Activated CD4-positive, alpha-beta T cell treated with anti-CD3 and anti-CD28 coated beads, Interleukin-2, amount 10 ng/mL, durations not matched to agents 24 days and 14 days (primary cell): ENCODE data around the gene RNF111. TPM values are rescaled to one million over a fixed set of nuclear protein-coding genes. Genes with fewer than 3 reads are reported as not detected.

Experiments
- DNase-seq: peaks from one replicate; pipeline ENCODE4 v3.0.0; 2022
- H3K27ac Mint-ChIP-seq: one replicate; pipeline ENCODE4 v1.8.0; 2022; ENCODE audit warnings: mild to moderate bottlenecking, mixed read lengths
- H3K27me3 Mint-ChIP-seq: one replicate; pipeline ENCODE4 v1.8.0; 2022; ENCODE audit warnings: mixed read lengths
- H3K36me3 Mint-ChIP-seq: one replicate; pipeline ENCODE4 v1.8.0; 2022; ENCODE audit warnings: low read depth, mild to moderate bottlenecking, mixed read lengths
- H3K4me1 Mint-ChIP-seq: one replicate; pipeline ENCODE4 v1.8.0; 2021; ENCODE audit warnings: mixed read lengths
- H3K4me3 Mint-ChIP-seq: one replicate; pipeline ENCODE4 v1.8.0; 2022; ENCODE audit warnings: mild to moderate bottlenecking, moderate library complexity, mixed read lengths
- H3K9me3 Mint-ChIP-seq: one replicate; pipeline ENCODE4 v1.8.0; 2021; ENCODE audit warnings: mixed read lengths
- intact Hi-C: fragments of 100-400 bp; cut with micrococcal nuclease; formaldehyde crosslinking; loops from one replicate; pipeline ENCODE4 v1.15.1; 2023
- total RNA-seq: library from RNA; stranded (reverse); gene quantifications from 2 replicates; pipeline ENCODE4 v1.2.3, GENCODE V29; 2022

RNF111 gene
- total RNA-seq, 1 donor from 2014 or later, result 32.9 TPM

DNA sequence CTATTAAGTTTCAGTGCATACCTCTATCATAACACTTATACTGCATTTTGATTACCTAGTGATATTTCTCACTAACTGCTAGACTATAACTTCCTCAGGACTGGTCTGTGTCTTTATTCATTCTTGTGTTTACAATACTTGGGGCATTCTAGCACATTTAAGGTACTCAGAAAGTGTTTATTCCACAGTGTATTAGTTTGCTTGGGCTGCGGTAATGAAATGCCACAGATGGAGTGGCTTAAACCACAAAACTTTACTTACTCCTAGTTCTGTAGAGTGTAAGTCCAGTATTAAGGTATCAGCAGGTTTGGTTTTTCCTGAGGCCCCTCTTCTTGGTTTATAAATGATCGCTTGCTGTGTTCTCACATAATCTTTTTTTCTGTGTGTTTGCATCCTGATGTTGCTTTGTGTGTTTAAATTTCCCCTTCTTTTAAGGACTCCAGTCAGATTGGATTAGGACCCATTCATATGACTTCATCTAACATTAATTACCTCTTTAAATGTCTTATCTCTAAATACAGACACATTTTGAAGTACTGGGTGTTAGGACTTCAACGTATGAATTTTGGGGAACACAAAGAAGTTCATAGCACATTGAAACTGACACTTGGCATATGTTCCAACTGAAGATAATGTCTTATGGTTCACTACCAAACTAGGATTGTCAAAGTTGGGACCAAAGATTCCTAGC is 23.9 kb downstream of the RNF111 start:
- DNase-seq, result no peak
- H3K36me3 Mint-ChIP-seq, result peaks cover 27% of the 10 kb centered on the region
- peak overlapping the region; percentile 16 for H3K27ac Mint-ChIP-seq
- intact Hi-C loops, result no loop called here
- H3K9me3 Mint-ChIP-seq, result no peaks in the 10 kb centered on the region
- H3K4me1 Mint-ChIP-seq, result peaks cover 14% of the 10 kb centered on the region
- no peak overlapping the region for H3K4me3 Mint-ChIP-seq
- no peaks in the 10 kb centered on the region for H3K27me3 Mint-ChIP-seq

DNA sequence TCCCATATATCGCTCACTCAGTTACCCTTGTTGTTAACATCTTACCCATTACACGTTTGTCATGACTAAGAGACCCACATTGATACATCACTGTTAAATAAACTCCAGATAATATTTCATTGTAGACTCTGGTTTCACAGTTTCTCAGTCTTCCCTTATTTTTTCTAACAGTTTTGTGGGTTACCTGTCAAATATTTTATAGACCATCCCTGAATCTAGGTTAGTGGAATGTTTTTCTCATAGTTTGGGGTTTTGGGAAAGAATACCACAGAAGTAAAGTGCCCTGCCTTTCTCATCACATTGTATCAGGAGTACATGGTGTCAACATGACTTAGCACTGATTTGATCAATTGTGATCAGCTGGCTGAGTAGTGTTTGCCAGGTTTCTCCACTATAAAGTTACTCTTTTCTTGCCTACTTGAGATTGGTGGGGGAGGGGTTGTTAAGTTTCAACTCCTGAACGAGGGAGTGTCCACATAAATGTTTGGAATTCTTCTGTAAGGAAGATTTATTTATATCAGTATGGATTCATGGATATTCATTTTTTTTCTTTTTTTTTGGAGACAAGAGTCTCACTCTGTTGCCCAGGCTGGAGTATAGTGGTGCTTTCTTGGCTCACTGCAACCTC is 25.9 kb downstream of the RNF111 start:
- no peaks in the 10 kb centered on the region for H3K27me3 Mint-ChIP-seq
- no peaks in the 10 kb centered on the region for H3K9me3 Mint-ChIP-seq
- no peak overlapping the region for H3K27ac Mint-ChIP-seq

DNA sequence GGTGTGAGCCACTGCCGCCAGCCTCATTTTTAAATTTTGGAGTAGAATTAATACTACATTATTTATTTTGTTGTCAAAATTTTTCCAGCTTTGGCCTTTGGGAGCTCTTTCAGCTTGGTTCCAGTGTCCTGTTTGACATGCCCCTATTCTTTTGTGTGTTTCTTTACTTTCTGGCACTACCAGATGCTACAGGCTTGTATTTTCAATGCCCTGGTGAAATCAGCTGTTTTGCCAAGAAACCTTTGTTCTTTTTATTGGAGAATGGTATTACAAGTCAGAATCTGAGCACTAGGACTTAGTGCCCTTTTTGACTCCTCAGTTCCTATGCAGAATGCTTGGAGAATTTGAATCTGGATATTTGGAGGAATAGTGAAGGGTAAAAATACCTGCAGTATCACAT is 26.6 kb downstream of the RNF111 start:
- Mint-ChIP-seq H3K27ac (no peak overlapping the region), H3K4me1 (peaks cover 14% of the 10 kb centered on the region), H3K27me3 (no peaks in the 10 kb centered on the region), H3K36me3 (peaks cover 20% of the 10 kb centered on the region), H3K9me3 (no peaks in the 10 kb centered on the region), H3K4me3 (no peak overlapping the region)
- intact Hi-C loops, result no loop called here
- no peak for DNase-seq

More for the DNA sequence above, 25.9 kb downstream of the RNF111 start:
- peaks cover 14% of the 10 kb centered on the region for H3K4me1 Mint-ChIP-seq
- H3K4me3 Mint-ChIP-seq, result no peak overlapping the region
- intact Hi-C loops, result no loop called here
- peaks cover 20% of the 10 kb centered on the region for H3K36me3 Mint-ChIP-seq
- DNase-seq, result no peak

DNA sequence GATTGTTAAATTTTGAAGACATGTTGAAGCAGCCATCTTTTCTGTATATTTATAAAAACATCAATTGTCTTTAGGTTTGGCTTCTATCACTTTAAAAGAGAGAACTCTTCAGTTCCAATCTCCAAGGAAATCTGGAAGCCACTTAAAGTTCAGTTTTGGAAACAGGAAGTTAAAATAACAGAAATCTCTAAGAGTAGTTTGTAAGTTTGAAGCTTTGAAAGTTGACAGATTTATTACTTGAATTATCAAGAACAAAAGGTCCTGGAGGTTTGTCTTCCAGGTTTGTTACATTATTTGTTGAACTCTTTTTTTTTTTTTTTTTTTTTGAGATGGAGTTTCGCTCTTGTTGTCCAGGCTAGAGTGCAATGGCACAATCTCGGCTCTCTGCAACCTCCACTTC is 30.0 kb downstream of the RNF111 start:
- no peak for DNase-seq
- Mint-ChIP-seq H3K4me1 (peaks cover 7% of the 10 kb centered on the region), H3K27ac (no peak overlapping the region), H3K4me3 (no peak overlapping the region), H3K36me3 (peaks cover 14% of the 10 kb centered on the region), H3K27me3 (no peaks in the 10 kb centered on the region), H3K9me3 (no peaks in the 10 kb centered on the region)
- intact Hi-C loops, result no loop called here

DNA sequence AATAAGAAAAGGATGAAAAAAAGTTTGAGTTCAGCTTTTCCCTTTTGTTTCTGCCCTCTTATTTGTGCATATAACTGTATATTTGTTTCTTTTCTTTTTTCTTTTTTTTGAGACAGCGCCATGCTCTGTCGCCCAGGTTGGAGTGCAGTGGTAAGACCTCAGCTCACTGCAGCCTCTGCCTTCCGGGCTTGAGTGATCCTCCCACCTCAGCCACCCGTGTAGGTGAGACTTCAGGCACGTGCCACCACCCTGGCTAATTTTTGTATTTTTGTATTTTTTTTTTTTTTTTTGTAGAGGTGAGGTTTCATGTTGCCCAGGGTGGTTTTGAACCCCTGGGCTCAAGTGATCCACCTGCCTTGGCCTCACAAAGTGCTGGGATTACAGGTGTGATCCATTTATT is 31.4 kb downstream of the RNF111 start:
- intact Hi-C loops, result no loop called here
- Mint-ChIP-seq H3K4me3 (no peak overlapping the region), H3K36me3 (peaks cover 18% of the 10 kb centered on the region), H3K27ac (no peak overlapping the region), H3K4me1 (peaks cover 4% of the 10 kb centered on the region), H3K27me3 (no peaks in the 10 kb centered on the region), H3K9me3 (no peaks in the 10 kb centered on the region)
- no peak for DNase-seq

DNA sequence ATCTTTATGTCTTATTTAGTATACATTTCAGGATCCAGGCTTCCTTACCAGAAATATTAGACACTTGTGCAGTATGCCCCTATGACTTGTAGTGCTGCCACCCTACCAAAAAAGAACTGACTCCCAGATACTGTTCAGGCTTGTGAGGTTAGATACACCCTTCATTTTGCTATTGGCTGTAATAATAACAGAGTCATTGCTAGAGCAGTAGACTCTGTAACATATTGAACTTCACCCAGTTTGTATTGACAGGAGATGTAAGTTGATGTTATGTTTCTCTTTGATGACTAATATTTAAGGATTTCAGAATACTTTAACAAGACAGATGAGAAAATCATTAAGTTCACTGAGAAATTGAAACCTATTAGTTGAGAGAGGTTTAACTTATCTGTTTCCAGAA is 32.9 kb downstream of the RNF111 start:
- no peaks in the 10 kb centered on the region for H3K27me3 Mint-ChIP-seq
- DNase-seq, result no peak
- peaks cover 24% of the 10 kb centered on the region for H3K36me3 Mint-ChIP-seq
- no peak overlapping the region for H3K27ac Mint-ChIP-seq
- no peaks in the 10 kb centered on the region for H3K9me3 Mint-ChIP-seq
- intact Hi-C loops, result no loop called here
- no peak overlapping the region for H3K4me3 Mint-ChIP-seq
- peaks cover 4% of the 10 kb centered on the region for H3K4me1 Mint-ChIP-seq

DNA sequence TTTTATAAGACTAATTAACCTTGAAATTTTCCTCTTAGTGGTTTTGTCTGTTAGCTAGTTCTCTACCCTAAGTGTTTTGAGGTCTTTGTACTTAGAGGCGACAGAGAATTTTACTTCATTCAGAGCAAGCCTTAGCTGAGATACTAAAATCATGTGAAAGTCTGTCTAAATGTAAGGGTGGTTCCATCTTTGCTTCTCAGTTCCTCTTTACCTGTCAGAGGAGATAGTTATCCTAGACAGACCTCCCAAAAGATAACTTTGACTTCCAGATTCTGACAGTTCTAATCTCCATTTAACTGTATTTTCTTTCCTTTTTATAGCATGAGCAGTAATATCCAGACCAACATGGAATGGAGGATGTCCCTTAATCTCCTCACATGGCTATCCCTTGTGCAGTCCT is 34.7 kb downstream of the RNF111 start:
- H3K36me3 Mint-ChIP-seq, result peaks cover 21% of the 10 kb centered on the region

DNA sequence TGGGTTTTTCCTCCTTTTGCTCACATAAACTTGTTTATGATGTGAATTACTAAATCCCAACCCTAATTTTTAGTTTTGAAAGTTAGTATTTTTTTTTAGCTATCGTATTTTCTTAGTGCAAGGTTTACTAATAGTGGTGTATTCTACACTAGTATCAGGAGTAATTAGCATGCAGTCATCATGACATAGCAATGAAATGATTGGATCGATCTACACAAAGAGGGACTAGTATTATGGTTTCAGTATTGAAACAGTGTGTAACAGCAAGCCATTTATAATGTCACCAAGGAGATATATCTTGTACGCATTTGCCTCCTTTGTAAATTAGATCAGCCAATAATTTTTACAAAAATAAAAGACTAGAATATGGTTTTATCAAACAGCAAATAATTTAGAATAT is 38.7 kb downstream of the RNF111 start:
- Mint-ChIP-seq H3K4me1 (peaks cover 15% of the 10 kb centered on the region), H3K9me3 (no peaks in the 10 kb centered on the region), H3K4me3 (no peak overlapping the region), H3K27ac (no peak overlapping the region), H3K36me3 (peaks cover 38% of the 10 kb centered on the region), H3K27me3 (no peaks in the 10 kb centered on the region)
- intact Hi-C loops, result no loop called here
- DNase-seq, result no peak

More for the DNA sequence above, 34.7 kb downstream of the RNF111 start:
- DNase-seq, result no peak
- intact Hi-C loops, result no loop called here
- H3K27me3 Mint-ChIP-seq, result no peaks in the 10 kb centered on the region
- H3K27ac Mint-ChIP-seq, result no peak overlapping the region
- H3K4me3 Mint-ChIP-seq, result no peak overlapping the region
- no peaks in the 10 kb centered on the region for H3K9me3 Mint-ChIP-seq
- peaks cover 5% of the 10 kb centered on the region for H3K4me1 Mint-ChIP-seq

DNA sequence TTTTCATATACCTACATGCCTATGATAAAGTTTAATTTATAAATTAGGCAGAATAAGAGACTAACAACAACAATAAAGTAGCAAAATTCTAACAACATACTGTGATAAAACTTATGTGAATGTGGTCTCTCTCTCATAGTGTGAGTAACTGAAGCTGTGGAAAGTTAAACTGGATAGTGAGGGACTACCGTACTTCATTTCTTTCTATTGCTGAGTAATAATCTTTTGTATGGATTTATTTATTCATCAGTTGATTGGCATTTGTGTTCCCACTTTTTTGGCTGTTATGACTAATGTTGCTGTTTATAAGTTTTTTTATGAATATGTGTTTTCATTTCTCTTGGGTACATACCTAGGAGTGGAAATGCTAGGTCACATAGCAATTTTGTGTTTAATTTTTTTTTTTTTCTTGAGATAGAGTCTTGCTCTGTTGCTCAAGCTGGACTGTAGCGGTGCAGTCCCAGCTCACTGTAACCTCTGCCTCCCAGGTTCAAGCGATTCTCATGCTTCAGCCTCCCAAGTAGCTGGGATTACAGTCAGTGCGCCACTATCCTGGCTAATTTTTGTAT is 41.0 kb downstream of the RNF111 start:
- H3K27ac Mint-ChIP-seq, result peak overlapping the region; percentile 22
- peaks cover 21% of the 10 kb centered on the region for H3K4me1 Mint-ChIP-seq
- no peaks in the 10 kb centered on the region for H3K9me3 Mint-ChIP-seq
- no peaks in the 10 kb centered on the region for H3K27me3 Mint-ChIP-seq
- intact Hi-C loops, result no loop called here
- peaks cover 45% of the 10 kb centered on the region for H3K36me3 Mint-ChIP-seq
- DNase-seq, result no peak
- H3K4me3 Mint-ChIP-seq, result no peak overlapping the region

DNA sequence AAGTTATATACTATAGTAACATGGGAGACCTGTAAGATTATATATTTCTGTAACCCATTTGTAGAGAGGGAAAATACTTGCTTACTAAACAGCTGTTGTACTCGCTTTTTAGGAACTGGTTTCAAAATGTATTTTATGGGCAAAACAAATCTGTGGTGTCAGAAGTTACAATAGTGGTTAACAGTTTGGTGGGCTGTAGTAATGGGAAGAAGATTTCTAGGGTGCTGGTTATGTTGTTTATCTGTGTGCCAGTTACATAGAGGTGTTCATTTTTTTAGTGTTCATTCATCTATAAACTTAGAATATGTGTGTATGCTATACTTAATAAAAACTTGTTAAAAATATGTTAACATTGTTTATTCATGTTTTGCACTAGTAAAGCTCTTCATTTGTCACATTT is 42.1 kb downstream of the RNF111 start:
- intact Hi-C loops, result no loop called here
- no peak overlapping the region for H3K27ac Mint-ChIP-seq

DNA sequence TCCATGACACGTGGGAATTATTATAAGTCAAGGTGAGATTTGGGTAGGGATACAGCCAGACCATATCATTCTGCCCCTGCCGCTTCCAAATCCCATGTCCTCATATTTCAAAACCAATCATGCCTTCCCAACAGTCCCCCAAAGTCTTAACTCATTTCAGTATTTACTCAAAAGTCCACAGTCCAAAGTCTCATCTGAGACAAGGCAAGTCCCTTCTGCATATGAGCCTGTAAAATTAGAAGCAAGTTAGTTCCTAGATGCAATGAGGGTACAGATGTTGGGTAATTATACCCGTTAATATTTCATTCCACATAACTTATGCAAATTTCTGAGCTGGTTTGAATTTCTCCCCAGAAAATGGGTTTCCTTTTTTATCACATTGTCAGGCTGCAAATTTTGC is 47.7 kb downstream of the RNF111 start:
- peaks cover 30% of the 10 kb centered on the region for H3K4me1 Mint-ChIP-seq
- H3K4me3 Mint-ChIP-seq, result no peak overlapping the region
- peaks cover 63% of the 10 kb centered on the region for H3K36me3 Mint-ChIP-seq
- peaks cover 4% of the 10 kb centered on the region for H3K9me3 Mint-ChIP-seq
- no peak overlapping the region for H3K27ac Mint-ChIP-seq
- no peak for DNase-seq
- H3K27me3 Mint-ChIP-seq, result no peaks in the 10 kb centered on the region
- intact Hi-C loops, result loop anchor here (5.0 kb wide), 1 partner anchor 37 kb away; no protein-coding TSS in a partner anchor

More for the DNA sequence above, 42.1 kb downstream of the RNF111 start:
- DNase-seq, result no peak
- Mint-ChIP-seq H3K4me1 (peaks cover 21% of the 10 kb centered on the region), H3K27me3 (no peaks in the 10 kb centered on the region), H3K4me3 (no peak overlapping the region), H3K9me3 (no peaks in the 10 kb centered on the region), H3K36me3 (peaks cover 47% of the 10 kb centered on the region)

DNA sequence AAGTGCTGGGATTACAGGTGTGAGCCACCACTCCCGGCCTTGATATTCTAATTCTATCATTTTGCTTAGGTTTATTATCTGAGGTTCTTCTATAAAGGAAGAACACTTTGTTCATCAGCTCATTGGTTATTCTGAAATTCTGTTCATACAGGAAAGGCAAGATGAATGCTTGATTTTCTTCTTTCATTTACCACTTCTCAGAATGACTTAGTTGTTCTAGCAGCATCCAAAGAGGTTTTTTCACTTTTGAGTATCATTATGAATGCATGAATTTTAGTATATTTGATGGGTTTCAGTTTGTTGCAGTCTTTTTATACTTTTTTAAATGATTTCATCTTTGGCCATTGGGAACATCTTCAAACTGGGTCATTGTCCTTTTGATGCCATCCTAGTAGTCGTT is 51.8 kb downstream of the RNF111 start:
- peaks cover 43% of the 10 kb centered on the region for H3K4me1 Mint-ChIP-seq
- H3K4me3 Mint-ChIP-seq, result peak overlapping the region; percentile 49
- intact Hi-C loops, result loop anchor here (1.0 to 5.0 kb wide), 2 partner anchors 33 to 60 kb away; no protein-coding TSS in a partner anchor
- peaks cover 4% of the 10 kb centered on the region for H3K9me3 Mint-ChIP-seq
- H3K27ac Mint-ChIP-seq, result peak overlapping the region; percentile 80
- H3K36me3 Mint-ChIP-seq, result peaks cover 54% of the 10 kb centered on the region
- DNase-seq, result no peak
- no peaks in the 10 kb centered on the region for H3K27me3 Mint-ChIP-seq

DNA sequence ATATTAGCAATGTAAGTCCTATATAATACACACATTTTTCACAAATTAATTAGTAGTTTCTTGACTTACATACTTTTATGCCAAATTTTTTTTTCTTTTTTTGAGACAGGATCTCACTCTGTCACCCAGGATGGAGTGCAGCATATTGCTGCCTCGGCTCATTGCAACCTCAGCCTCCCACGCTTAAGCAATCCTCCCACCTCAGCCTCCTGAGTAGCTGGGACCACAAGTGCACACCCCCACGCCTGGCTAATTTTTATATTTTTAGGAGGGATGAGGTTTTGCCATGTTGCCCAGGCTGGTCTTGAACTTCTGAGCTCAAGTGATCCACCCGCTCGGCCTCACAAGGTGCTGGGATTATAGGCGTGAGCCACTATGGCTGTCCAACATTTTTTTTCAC is 54.6 kb downstream of the RNF111 start:
- Mint-ChIP-seq H3K36me3 (peaks cover 41% of the 10 kb centered on the region), H3K9me3 (no peaks in the 10 kb centered on the region), H3K4me1 (peaks cover 33% of the 10 kb centered on the region), H3K27me3 (no peaks in the 10 kb centered on the region), H3K4me3 (no peak overlapping the region), H3K27ac (no peak overlapping the region)
- no peak for DNase-seq
- intact Hi-C loops, result no loop called here

DNA sequence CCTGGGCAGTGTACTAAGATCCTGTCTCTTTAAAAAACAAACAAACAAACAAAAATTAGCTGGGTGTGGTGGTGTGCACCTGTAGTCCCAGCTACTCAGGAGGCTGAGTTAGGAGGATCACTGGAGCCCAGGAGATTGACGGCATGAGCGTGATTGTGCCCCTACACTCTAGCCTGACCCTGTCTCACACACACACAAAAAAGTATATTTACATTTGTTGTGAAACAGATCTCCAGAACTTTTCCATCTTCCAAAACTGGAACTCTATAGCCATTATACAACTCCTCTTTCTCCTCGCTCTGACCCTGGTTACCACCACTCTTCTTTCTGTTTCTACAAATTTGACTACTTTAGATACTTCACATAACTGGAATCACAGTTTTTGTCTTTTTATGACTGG is 61.4 kb downstream of the RNF111 start:
- Mint-ChIP-seq H3K27ac (no peak overlapping the region), H3K27me3 (no peaks in the 10 kb centered on the region), H3K36me3 (peaks cover 39% of the 10 kb centered on the region), H3K4me3 (no peak overlapping the region), H3K4me1 (peaks cover 18% of the 10 kb centered on the region), H3K9me3 (no peaks in the 10 kb centered on the region)
- no peak for DNase-seq
- intact Hi-C loops, result no loop called here
